NCI-H2196 treated with DMSO at 0.1 percent for 48 hours (cell line): ENCODE data around the gene PDE6G.

Experiments used
- DNase-seq: peaks from one replicate; lab custom pipeline; 2025; ENCODE audit not compliant: unreplicated experiment; lab: John Stamatoyannopoulos, UW

PDE6G gene

GRCh38 chr17:81656118-81656743, at the start of gene PDE6G:
PDE6G (minus strand) TSS chr17:81656542; CDS start chr17:81653305, 3,237 bp downstream.
- DNase-seq: no peak

- DNase-seq: no peak
Measured at GRCh38 chr17:81705518-81706231, 49.3 kb upstream of the PDE6G start.

- no peak for DNase-seq
Measured at GRCh38 chr17:81703747-81704654, 47.7 kb upstream of the PDE6G start.

- DNase-seq: peak; percentile 90
Measured at GRCh38 chr17:81702934-81703746, 46.8 kb upstream of the PDE6G start, which contains the start of gene MRPL12. MRPL12 (plus strand) TSS chr17:81703367; CDS start chr17:81703502, 135 bp downstream.

- DNase-seq: no peak
Measured at GRCh38 chr17:81701288-81702071, 45.1 kb upstream of the PDE6G start.

GRCh38 chr17:81700353-81701287, 44.3 kb upstream of the PDE6G start:
- no peak for DNase-seq

GRCh38 chr17:81697261-81698044, 41.1 kb upstream of the PDE6G start:
- DNase-seq: no peak

GRCh38 chr17:81696218-81696941, 40.0 kb upstream of the PDE6G start:
- DNase-seq: no peak

- no peak for DNase-seq
Measured at GRCh38 chr17:81695801-81696200, 39.5 kb upstream of the PDE6G start.

- DNase-seq: no peak
Measured at GRCh38 chr17:81695211-81695610, 38.9 kb upstream of the PDE6G start.

GRCh38 chr17:81694810-81695209, 38.5 kb upstream of the PDE6G start:
- no peak for DNase-seq

GRCh38 chr17:81693509-81694210, 37.3 kb upstream of the PDE6G start:
- no peak for DNase-seq

GRCh38 chr17:81691608-81692007, 35.3 kb upstream of the PDE6G start:
- no peak for DNase-seq

- no peak for DNase-seq
Measured at GRCh38 chr17:81691196-81691595, 34.9 kb upstream of the PDE6G start.

GRCh38 chr17:81690549-81690948, 34.2 kb upstream of the PDE6G start:
- no peak for DNase-seq

- no peak for DNase-seq
Measured at GRCh38 chr17:81690066-81690465, 33.7 kb upstream of the PDE6G start.

GRCh38 chr17:81688616-81689015, 32.3 kb upstream of the PDE6G start:
- DNase-seq: no peak
